ENCODE results near the gene HCFC2. TPM values are rescaled to one million over a fixed set of nuclear protein-coding genes. Genes with fewer than 3 reads are reported as not detected.

The HCFC2 gene
- total RNA-seq, 1 donor from 2014 or later, result 17.9 TPM

Other genes starting within 250 kb of the HCFC2 start
- gene NT5DC3, start 223.3 kb upstream of the HCFC2 start, total RNA-seq, result 11.1 and 20.7 TPM in 2 replicates
- 863 and 1,198 TPM in 2 replicates for gene HSP90B1, start 134.1 kb upstream of the HCFC2 start, total RNA-seq
- 35.9 and 39.4 TPM in 2 replicates for gene TDG, start 98.7 kb upstream of the HCFC2 start, total RNA-seq
- 0.87 and 12.5 TPM in 2 replicates for gene GLT8D2, start 14.3 kb upstream of the HCFC2 start, total RNA-seq
- 22.5 and 23.6 TPM in 2 replicates for gene NFYB, start 73.7 kb downstream of the HCFC2 start, total RNA-seq
- gene TXNRD1, start 151.2 kb downstream of the HCFC2 start, total RNA-seq, result 151 and 438 TPM in 2 replicates
- gene EID3, start 239.2 kb downstream of the HCFC2 start, total RNA-seq, result 3.5 and 8.5 TPM in 2 replicates